ENCODE measurements around the gene ASB17.
"Not testable (repeated sequence)": the region's sequence is repeated elsewhere in the genome, so short reads cannot be mapped to it uniquely, and the experiment has no call there.

Gene ASB17

GRCh38 chr1:75943037-75943436, 10.8 kb upstream of the ASB17 start:
- H3K36me3 ChIP-seq (ENCODE audit: control insufficient read depth, insufficient read depth, low read length, severe bottlenecking); H3K27me3 ChIP-seq (replicated peaks; ENCODE audit: control insufficient read depth, insufficient read depth, low read length); H3K9ac ChIP-seq (ENCODE audit: low read length); H3K4me1 ChIP-seq (ENCODE audit: control insufficient read depth, insufficient read depth, low read length); DNase-seq (ENCODE audit: low read depth); H3K4me3 ChIP-seq (ENCODE audit: low read length): not testable (repeated sequence)
- H3K9me3 ChIP-seq (ENCODE audit: control insufficient read depth, low read length) = peaks cover 15% of the 10 kb centered on the region

GRCh38 chr1:75937034-75937433, 4.8 kb upstream of the ASB17 start:
- Histone ChIP-seq H3K27me3 (replicated peaks; ENCODE audit: control insufficient read depth, insufficient read depth, low read length) (no peaks in the 10 kb centered on the region), H3K36me3 (ENCODE audit: control insufficient read depth, insufficient read depth, low read length, severe bottlenecking) (no peaks in the 10 kb centered on the region), H3K4me1 (ENCODE audit: control insufficient read depth, insufficient read depth, low read length) (no peaks in the 10 kb centered on the region), H3K9me3 (ENCODE audit: control insufficient read depth, low read length) (peaks cover 3% of the 10 kb centered on the region), H3K9ac (ENCODE audit: low read length) (no peak overlapping the region), H3K4me3 (ENCODE audit: low read length) (no peak overlapping the region)
- DNase-seq (ENCODE audit: low read depth) = peak; percentile 72

- H3K9ac ChIP-seq (ENCODE audit: low read length) = no peak overlapping the region
- no peaks in the 10 kb centered on the region for H3K36me3 ChIP-seq (ENCODE audit: control insufficient read depth, insufficient read depth, low read length, severe bottlenecking)
- H3K4me3 ChIP-seq (ENCODE audit: low read length) = no peak overlapping the region
- H3K27me3 ChIP-seq (replicated peaks; ENCODE audit: control insufficient read depth, insufficient read depth, low read length) = no peaks in the 10 kb centered on the region
- no peaks in the 10 kb centered on the region for H3K4me1 ChIP-seq (ENCODE audit: control insufficient read depth, insufficient read depth, low read length)
- peaks cover 2% of the 10 kb centered on the region for H3K9me3 ChIP-seq (ENCODE audit: control insufficient read depth, low read length)
- peak; percentile 48 for DNase-seq (ENCODE audit: low read depth)
Measured at GRCh38 chr1:75922698-75923097, 9.5 kb downstream of the ASB17 start.

- DNase-seq (ENCODE audit: low read depth) = no peak
- no peaks in the 10 kb centered on the region for H3K27me3 ChIP-seq (replicated peaks; ENCODE audit: control insufficient read depth, insufficient read depth, low read length)
Measured at GRCh38 chr1:75916834-75917233, 15.4 kb downstream of the ASB17 start.

GRCh38 chr1:75908717-75909152, 23.5 kb downstream of the ASB17 start:
- Histone ChIP-seq H3K36me3 (ENCODE audit: control insufficient read depth, insufficient read depth, low read length, severe bottlenecking) (no peaks in the 10 kb centered on the region), H3K27me3 (replicated peaks; ENCODE audit: control insufficient read depth, insufficient read depth, low read length) (no peaks in the 10 kb centered on the region), H3K9me3 (ENCODE audit: control insufficient read depth, low read length) (peaks cover 4% of the 10 kb centered on the region), H3K4me1 (ENCODE audit: control insufficient read depth, insufficient read depth, low read length) (no peaks in the 10 kb centered on the region), H3K4me3 (ENCODE audit: low read length) (no peak overlapping the region), H3K9ac (ENCODE audit: low read length) (no peak overlapping the region)
- peak; percentile 80 for DNase-seq (ENCODE audit: low read depth)

More at GRCh38 chr1:75916834-75917233, 15.4 kb downstream of the ASB17 start:
- H3K9me3 ChIP-seq (ENCODE audit: control insufficient read depth, low read length) = no peaks in the 10 kb centered on the region
- no peak overlapping the region for H3K4me3 ChIP-seq (ENCODE audit: low read length)
- no peaks in the 10 kb centered on the region for H3K4me1 ChIP-seq (ENCODE audit: control insufficient read depth, insufficient read depth, low read length)
- no peaks in the 10 kb centered on the region for H3K36me3 ChIP-seq (ENCODE audit: control insufficient read depth, insufficient read depth, low read length, severe bottlenecking)
- no peak overlapping the region for H3K9ac ChIP-seq (ENCODE audit: low read length)

GRCh38 chr1:75901371-75901770, 30.8 kb downstream of the ASB17 start:
- Histone ChIP-seq H3K27me3 (replicated peaks; ENCODE audit: control insufficient read depth, insufficient read depth, low read length) (no peaks in the 10 kb centered on the region), H3K9me3 (ENCODE audit: control insufficient read depth, low read length) (peaks cover 2% of the 10 kb centered on the region), H3K36me3 (ENCODE audit: control insufficient read depth, insufficient read depth, low read length, severe bottlenecking) (no peaks in the 10 kb centered on the region), H3K4me3 (ENCODE audit: low read length) (no peak overlapping the region), H3K9ac (ENCODE audit: low read length) (no peak overlapping the region), H3K4me1 (ENCODE audit: control insufficient read depth, insufficient read depth, low read length) (no peaks in the 10 kb centered on the region)
- DNase-seq (ENCODE audit: low read depth) = no peak

GRCh38 chr1:75884437-75884836, 47.8 kb downstream of the ASB17 start:
- no peak for DNase-seq (ENCODE audit: low read depth)
- H3K36me3 ChIP-seq (ENCODE audit: control insufficient read depth, insufficient read depth, low read length, severe bottlenecking) = no peaks in the 10 kb centered on the region
- no peak overlapping the region for H3K4me3 ChIP-seq (ENCODE audit: low read length)
- H3K27me3 ChIP-seq (replicated peaks; ENCODE audit: control insufficient read depth, insufficient read depth, low read length) = no peaks in the 10 kb centered on the region
- no peak overlapping the region for H3K9ac ChIP-seq (ENCODE audit: low read length)
- no peaks in the 10 kb centered on the region for H3K4me1 ChIP-seq (ENCODE audit: control insufficient read depth, insufficient read depth, low read length)
- H3K9me3 ChIP-seq (ENCODE audit: control insufficient read depth, low read length) = no peaks in the 10 kb centered on the region

GRCh38 chr1:75879985-75880384, 52.2 kb downstream of the ASB17 start:
- Histone ChIP-seq H3K27me3 (replicated peaks; ENCODE audit: control insufficient read depth, insufficient read depth, low read length) (no peaks in the 10 kb centered on the region), H3K36me3 (ENCODE audit: control insufficient read depth, insufficient read depth, low read length, severe bottlenecking) (no peaks in the 10 kb centered on the region), H3K4me1 (ENCODE audit: control insufficient read depth, insufficient read depth, low read length) (no peaks in the 10 kb centered on the region), H3K9ac (ENCODE audit: low read length) (no peak overlapping the region), H3K4me3 (ENCODE audit: low read length) (no peak overlapping the region), H3K9me3 (ENCODE audit: control insufficient read depth, low read length) (no peaks in the 10 kb centered on the region)
- DNase-seq (ENCODE audit: low read depth) = no peak

GRCh38 chr1:75870951-75871350, 61.3 kb downstream of the ASB17 start:
- no peaks in the 10 kb centered on the region for H3K36me3 ChIP-seq (ENCODE audit: control insufficient read depth, insufficient read depth, low read length, severe bottlenecking)
- H3K9me3 ChIP-seq (ENCODE audit: control insufficient read depth, low read length) = no peaks in the 10 kb centered on the region
- no peaks in the 10 kb centered on the region for H3K4me1 ChIP-seq (ENCODE audit: control insufficient read depth, insufficient read depth, low read length)
- H3K4me3 ChIP-seq (ENCODE audit: low read length) = no peak overlapping the region
- no peak overlapping the region for H3K9ac ChIP-seq (ENCODE audit: low read length)
- no peaks in the 10 kb centered on the region for H3K27me3 ChIP-seq (replicated peaks; ENCODE audit: control insufficient read depth, insufficient read depth, low read length)
- no peak for DNase-seq (ENCODE audit: low read depth)
